ENCODE measurements around the gene MAN2B2. TPM values are rescaled to one million over a fixed set of nuclear protein-coding genes. Genes with fewer than 3 reads are reported as not detected.

The MAN2B2 gene
- total and polyA plus RNA-seq, 2 of the 8 experiments (the other 6 are each of a cell fraction or from before 2014, with no cell fraction given): 3.3 to 4.0 TPM

GRCh38 chr4:6577409-6577808, 2.4 kb downstream of the MAN2B2 start:
- Histone ChIP-seq H3K4me1 (replicated peaks in 1 of 4; ENCODE audit: control insufficient read depth in 3 of 4, insufficient read depth in 4 of 4, low read length in 3 of 4) (peaks cover 0 to 6% (median 4%) of the 10 kb centered on the region in 4 experiments; a peak in 4 of 7 replicates), H4K91ac (replicated peaks; ENCODE audit: insufficient read length, low read length) (no peak overlapping the region), H2BK15ac (ENCODE audit: low read length) (no peak overlapping the region), H4K8ac (ENCODE audit: extremely low read depth, insufficient read depth, low read length) (no peak overlapping the region), H3K14ac (ENCODE audit: insufficient read length) (no peak overlapping the region), H3K79me1 (ENCODE audit: low read depth, low read length) (no peaks in the 10 kb centered on the region), H2AK5ac (ENCODE audit: low read depth, low read length) (no peak overlapping the region), H3K9me3 (ENCODE audit: insufficient read depth in 2 of 2, low read depth in 1 of 2, low read length in 1 of 2) (no peaks in the 10 kb centered on the region), H3K79me2 (ENCODE audit: control insufficient read depth in 1 of 2, insufficient read depth in 2 of 2, low read length in 2 of 2) (no peaks in the 10 kb centered on the region), H3K36me3 (ENCODE audit: control insufficient read depth in 2 of 4, insufficient read depth in 4 of 4, low read length in 3 of 4) (peaks cover 0 to 12% (median 2%) of the 10 kb centered on the region in 4 experiments; a peak in 3 of 8 replicates), H3K23ac (ENCODE audit: insufficient read length) (no peak overlapping the region), H3K27ac (ENCODE audit: low read depth, low read length) (no peak overlapping the region), H3K23me2 (ENCODE audit: low read depth, low read length) (peaks cover 14% of the 10 kb centered on the region; the same call in 1 of the 2 replicates), H2BK20ac (ENCODE audit: low read length) (no peak overlapping the region), H4K20me1 (replicated peaks in 1 of 2; ENCODE audit: control insufficient read depth in 1 of 2, insufficient read depth in 2 of 2, low read length in 2 of 2) (peaks cover 0 to 7% of the 10 kb centered on the region in 2 experiments), H2BK12ac (ENCODE audit: low read depth, low read length) (no peak overlapping the region), H3K4me3 (ENCODE audit: extremely low read depth in 1 of 4, insufficient read depth in 2 of 4, low read depth in 3 of 4, low read length in 4 of 4) (no peak overlapping the region), H3K4me2 (ENCODE audit: insufficient read depth in 1 of 2, low read depth in 2 of 2, low read length in 2 of 2) (no peak overlapping the region), H3K9ac (replicated peaks in 1 of 4; ENCODE audit: extremely low read depth in 1 of 4, low read depth in 3 of 4, low read length in 3 of 4) (no peak overlapping the region), H4K5ac (ENCODE audit: insufficient read length, low read depth, low read length) (no peak overlapping the region), H2BK5ac (ENCODE audit: low read depth, low read length) (no peak overlapping the region), H3K18ac (ENCODE audit: extremely low read depth, low read length) (no peak overlapping the region), H2AFZ (ENCODE audit: low read length) (no peak overlapping the region), H3K4ac (replicated peaks; ENCODE audit: insufficient read length, low read depth, low read length) (no peak overlapping the region), H3K27me3 (replicated peaks in 1 of 4; ENCODE audit: control insufficient read depth in 3 of 4, extremely low read depth in 1 of 4, insufficient read depth in 3 of 4, low read length in 3 of 4) (peaks cover 3 to 13% (median 10%) of the 10 kb centered on the region in 4 experiments), H3K56ac (replicated peaks; ENCODE audit: insufficient read length, low read depth, low read length) (no peak overlapping the region), H2BK120ac (replicated peaks; ENCODE audit: low read depth, low read length) (no peak overlapping the region)
- WGBS, 2 experiments (ENCODE audit: extremely low coverage in 1 of 2, insufficient coverage in 1 of 2, insufficient read length in 1 of 2, insufficient replicate concordance in 2 of 2, low coverage in 1 of 2, low lambda C conversion rate in 2 of 2, missing lambda C conversion rate in 1 of 2): 86% methylated on average over 10 of the region's 10 CpGs; no CpG with 5 or more reads in 1 of the 2 experiments
- FAIRE-seq (no peak), DNase-seq (ENCODE audit: low read depth in 1 of 2, low spot score in 2 of 2) (no peak)
- ChIA-PET CTCF (ENCODE audit: partially characterized antibody) (interaction anchor here (1.0 to 4.7 kb wide), 4 partner anchors 12 to 31 kb away, joined by 3 to 16 read pairs (median 6); no protein-coding TSS in a partner anchor), POLR2A (ENCODE audit: partially characterized antibody) (interaction anchor here (1.0 kb wide), 2 partner anchors 15 to 20 kb away, joined by 3 read pairs; no protein-coding TSS in a partner anchor)
- no peak for TF ChIP-seq KDM5A (IDR thresholded peaks at IDR 0.05; ENCODE audit: low read length)
- no peak for TF ChIP-seq SRF (IDR thresholded peaks at IDR 0.05; ENCODE audit: low read depth, low read length)
- no peak for TF ChIP-seq EZH2 (IDR thresholded peaks at IDR 0.05; ENCODE audit: low read depth, low read length, severe bottlenecking)
- no peak for TF ChIP-seq FOSL1 (IDR thresholded peaks at IDR 0.05; ENCODE audit: insufficient read depth, low read depth, low read length)
- TF ChIP-seq MAFK (IDR thresholded peaks at IDR 0.05; ENCODE audit: low read depth, low read length): no peak
- TF ChIP-seq CTBP2 (IDR thresholded peaks at IDR 0.05; ENCODE audit: borderline replicate concordance, insufficient read depth, insufficient read length, low read length): no peak
- TF ChIP-seq MAX (IDR thresholded peaks at IDR 0.05): no peak
- no peak for TF ChIP-seq SP4 (IDR thresholded peaks at IDR 0.05; ENCODE audit: low read length)
- TF ChIP-seq CHD1 (IDR thresholded peaks at IDR 0.05; ENCODE audit: low read depth, low read length): no peak
- TF ChIP-seq ATF2 (IDR thresholded peaks at IDR 0.05; ENCODE audit: low read length): no peak

All from H1 (cell line).